Chondrocyte (in vitro differentiated cells): ENCODE results near the gene ENDOG. TPM values are rescaled to one million over a fixed set of nuclear protein-coding genes. Genes with fewer than 3 reads are reported as not detected.
"Not testable (repeated sequence)": the region's sequence is repeated elsewhere in the genome, so short reads cannot be mapped to it uniquely, and the experiment has no call there.

Source experiments
- DNase-seq: peaks from one replicate; pipeline ENCODE4 v3.0.0; 2021; ENCODE audit warnings: mixed read lengths, low spot score
- H3K27ac Mint-ChIP-seq: one replicate; pipeline ENCODE4 v1.8.0; 2021; ENCODE audit warnings: mild to moderate bottlenecking, moderate library complexity, mixed read lengths; ENCODE audit not compliant: unreplicated experiment
- H3K27me3 Mint-ChIP-seq: 2 replicates; pipeline ENCODE4 v1.8.0; 2021; ENCODE audit warnings: low read depth, mixed read lengths
- H3K36me3 Mint-ChIP-seq: 2 replicates; pipeline ENCODE4 v1.8.0; 2021; ENCODE audit warnings: low read depth, mixed read lengths
- H3K4me1 Mint-ChIP-seq: 2 replicates; pipeline ENCODE4 v1.8.0; 2021; ENCODE audit warnings: low read depth, mild to moderate bottlenecking, mixed read lengths
- H3K4me3 Mint-ChIP-seq: one replicate; pipeline ENCODE4 v1.8.0; 2021; ENCODE audit warnings: mild to moderate bottlenecking, moderate library complexity, mixed read lengths; ENCODE audit not compliant: unreplicated experiment
- H3K9me3 Mint-ChIP-seq: 2 replicates; pipeline ENCODE4 v1.8.0; 2021; ENCODE audit warnings: low read depth, mixed read lengths
- CTCF ChIP-seq: fragments of 200-600 bp; sonication (generic); IDR thresholded peaks from 2 replicates; pipeline ENCODE4 v1.5.0; 2021; ENCODE audit warnings: antibody characterized with exemption, mild to moderate bottlenecking, moderate library complexity
- total RNA-seq: library from RNA; stranded (reverse); gene quantifications from 3 replicates; pipeline ENCODE4 v1.2.1, GENCODE V29; 2021

The ENDOG gene
- total RNA-seq, 1 donor from 2014 or later, result 23.1 TPM

DNA sequence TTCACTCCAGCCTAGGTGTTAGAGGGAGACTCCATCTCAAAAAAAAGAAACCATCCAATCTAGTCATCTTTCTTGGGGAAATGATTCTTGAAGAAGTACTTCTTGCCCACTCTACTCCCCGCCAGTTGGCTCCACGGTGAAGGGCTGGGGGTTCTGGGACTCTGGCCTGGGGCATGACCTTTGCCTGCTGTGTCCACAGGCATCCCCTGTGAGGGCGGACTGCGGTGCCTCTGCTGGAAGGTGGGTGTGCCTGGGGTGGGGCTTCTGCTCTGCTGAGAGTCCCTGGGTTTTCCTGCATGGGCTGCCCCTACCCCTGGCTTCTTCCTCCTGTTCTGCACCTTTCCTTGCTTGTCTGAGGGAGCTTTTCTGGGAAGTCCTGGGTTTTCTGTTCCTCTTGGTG lies 27.8 kb upstream of the ENDOG start:
- Mint-ChIP-seq H3K4me1 (peaks cover 13% of the 10 kb centered on the region), H3K36me3 (peaks cover 21% of the 10 kb centered on the region), H3K27me3 (no peaks in the 10 kb centered on the region), H3K4me3 (no peak overlapping the region), H3K9me3 (no peaks in the 10 kb centered on the region), H3K27ac (no peak overlapping the region)
- TF ChIP-seq CTCF, result no peak
- no peak for DNase-seq

- no peak for DNase-seq
- Mint-ChIP-seq H3K27ac (no peak overlapping the region), H3K36me3 (peaks cover 22% of the 10 kb centered on the region), H3K9me3 (no peaks in the 10 kb centered on the region), H3K4me1 (peaks cover 13% of the 10 kb centered on the region), H3K4me3 (no peak overlapping the region), H3K27me3 (no peaks in the 10 kb centered on the region)
- TF ChIP-seq CTCF, result no peak
Observed at GRCh38 chr9:128792134-128792533, 26.2 kb upstream of the ENDOG start.

- no peak overlapping the region for H3K27ac Mint-ChIP-seq
- peaks cover 8% of the 10 kb centered on the region for H3K4me1 Mint-ChIP-seq
- no peaks in the 10 kb centered on the region for H3K9me3 Mint-ChIP-seq
- H3K36me3 Mint-ChIP-seq, result peaks cover 26% of the 10 kb centered on the region
- H3K4me3 Mint-ChIP-seq, result no peak overlapping the region
- no peaks in the 10 kb centered on the region for H3K27me3 Mint-ChIP-seq
- TF ChIP-seq CTCF, result no peak
- no peak for DNase-seq
Observed at GRCh38 chr9:128792978-128793686, 25.2 kb upstream of the ENDOG start.

- DNase-seq, H3K4me1 Mint-ChIP-seq, H3K4me3 Mint-ChIP-seq, H3K9me3 Mint-ChIP-seq, H3K27me3 Mint-ChIP-seq, H3K27ac Mint-ChIP-seq: not testable (repeated sequence)
- peaks cover 31% of the 10 kb centered on the region for H3K36me3 Mint-ChIP-seq
Observed at GRCh38 chr9:128794961-128795360, 23.3 kb upstream of the ENDOG start.

DNA sequence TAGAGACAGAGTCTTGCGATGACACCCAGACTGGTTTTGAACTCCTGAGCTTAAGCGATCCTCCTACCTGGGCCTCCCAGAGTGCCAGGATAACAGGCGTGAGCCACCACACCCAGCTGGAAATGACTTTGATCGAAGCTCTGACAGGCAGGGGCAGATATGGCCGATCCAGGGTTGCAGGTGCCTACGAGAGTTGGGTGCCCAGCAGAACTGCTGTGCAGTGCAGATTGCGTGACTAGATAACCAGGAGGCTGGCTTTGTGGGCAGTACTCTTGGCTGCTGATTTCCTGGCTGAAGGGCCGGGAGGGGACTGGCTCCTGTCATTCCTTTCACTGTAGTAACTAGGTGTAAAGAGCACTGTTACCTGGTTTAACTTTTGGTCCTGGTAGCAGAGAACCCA lies 19.4 kb upstream of the ENDOG start:
- Mint-ChIP-seq H3K27me3 (no peaks in the 10 kb centered on the region), H3K9me3 (no peaks in the 10 kb centered on the region), H3K4me1 (no peaks in the 10 kb centered on the region), H3K4me3 (no peak overlapping the region), H3K27ac (no peak overlapping the region), H3K36me3 (peaks cover 36% of the 10 kb centered on the region)
- DNase-seq, result no peak
- no peak for TF ChIP-seq CTCF

GRCh38 chr9:128800061-128800460 lies 18.2 kb upstream of the ENDOG start:
- Mint-ChIP-seq H3K4me3 (no peak overlapping the region), H3K27me3 (no peaks in the 10 kb centered on the region), H3K36me3 (peaks cover 33% of the 10 kb centered on the region), H3K27ac (no peak overlapping the region), H3K4me1 (no peaks in the 10 kb centered on the region), H3K9me3 (no peaks in the 10 kb centered on the region)
- DNase-seq, result no peak
- no peak for TF ChIP-seq CTCF
